Stomach (tissue), 9 donors: Measurements from ENCODE around the gene SEMA4D. TPM values are rescaled to one million over a fixed set of nuclear protein-coding genes. Genes with fewer than 3 reads are reported as not detected.

Source experiments
- DNase-seq, 2 donors: peaks; one replicate each; pipeline versions ENCODE4 v3.0.0 to v3.0.0-alpha.2; 2013 to 2019
- H3K27ac ChIP-seq, 5 donors: fragments of 200-600 bp in 4 of 5; sonication (generic) in 4 of 5; one replicate each; pipeline ENCODE4 v1.5.1; 2013 to 2019; ENCODE audit warnings: mild to moderate bottlenecking in 1 of 5, moderate library complexity in 1 of 5
- H3K27me3 ChIP-seq, 3 donors: fragments of 200-600 bp; sonication (generic); one replicate each; pipeline ENCODE4 v1.5.1; 2017 to 2019; ENCODE audit warnings: mixed run types in 1 of 3
- H3K36me3 ChIP-seq, 4 donors: fragments of 200-600 bp; sonication (generic); 1 replicate in 3 of 4; 2 replicates in 1 of 4; pipeline ENCODE4 v1.5.1; 2016 to 2019
- H3K4me1 ChIP-seq, 4 donors: fragments of 200-600 bp; sonication (generic); one replicate each; pipeline ENCODE4 v1.5.1; 2016 to 2019
- H3K4me3 ChIP-seq, 4 donors: fragments of 200-600 bp; sonication (generic) in 3 of 4; one replicate each; pipeline ENCODE4 v1.5.1; 2016 to 2019; ENCODE audit warnings: mild to moderate bottlenecking in 1 of 4
- H3K9me3 ChIP-seq, 4 donors: fragments of 200-600 bp; sonication (generic); one replicate each; pipeline ENCODE4 v1.5.1; 2016 to 2019
- EP300 ChIP-seq: sonication (generic); formaldehyde crosslinking; IDR thresholded peaks from one replicate; pipeline ENCODE4 v1.6.1; 2017; ENCODE audit warnings: antibody characterized with exemption
- POLR2A ChIP-seq, 4 donors: fragments of 450-650 bp; IDR thresholded peaks; one replicate each; pipeline ENCODE4 v1.6.1; 2016; ENCODE audit warnings: antibody characterized with exemption in 4 of 4, control low read depth in 2 of 4, mild to moderate bottlenecking in 1 of 4, moderate library complexity in 1 of 4
- POLR2AphosphoS5 ChIP-seq, 3 donors: sonication (generic); formaldehyde crosslinking; IDR thresholded peaks; one replicate each; pipeline ENCODE4 v1.6.1; 2016; ENCODE audit warnings: antibody characterized with exemption in 3 of 3
- WGBS, 5 donors: extraction: QIAGEN DNeasy Blood & Tissue Kit in 3 of 5; methylation state at CpG; one replicate each; pipeline versions ENCODE4 v1.1.5 to v1.1.7; 2013 to 2018; 5-methylcytosine and 5-hydroxymethylcytosine counted together
- intact Hi-C: fragments of 100-400 bp; cut with DNase I; formaldehyde crosslinking; loops from one replicate; pipeline ENCODE4 v1.15.1; 2023; ENCODE audit warnings: low total_unique reads
- polyA plus RNA-seq, 3 donors: library from polyadenylated mRNA; stranded (reverse); fragments of 200-250 nt; gene quantifications; one replicate each; pipeline ENCODE4 v1.2.3, GENCODE V29; 2013
- total RNA-seq, 5 donors: library from RNA; depleted of rRNA; stranded (reverse); fragments of >200 nt; gene quantifications; one replicate each; pipeline versions ENCODE4 v1.1.0 to v1.2.3, GENCODE V29; 2014 to 2016
- TF ChIP-seq, protein P1 (sequence below), 7 experiments: fragments of 450-650 bp in 4 of 7; fragments of 200-600 bp in 3 of 7; sonication (generic) in 3 of 7; IDR thresholded peaks; one replicate each; pipeline ENCODE4 v1.5.1; 2016 to 2019; ENCODE audit warnings: antibody characterized with exemption in 7 of 7, control low read depth in 2 of 7, mild to moderate bottlenecking in 1 of 7
- donor health status: healthy with polysubstance abuse.
- donor health status: Bipolar disorder and iron deficiency.
- donor health status: healthy.

The SEMA4D gene
- total and polyA plus RNA-seq, 8 donors, result 4.9 to 43.3 (median 12.5) TPM

DNA sequence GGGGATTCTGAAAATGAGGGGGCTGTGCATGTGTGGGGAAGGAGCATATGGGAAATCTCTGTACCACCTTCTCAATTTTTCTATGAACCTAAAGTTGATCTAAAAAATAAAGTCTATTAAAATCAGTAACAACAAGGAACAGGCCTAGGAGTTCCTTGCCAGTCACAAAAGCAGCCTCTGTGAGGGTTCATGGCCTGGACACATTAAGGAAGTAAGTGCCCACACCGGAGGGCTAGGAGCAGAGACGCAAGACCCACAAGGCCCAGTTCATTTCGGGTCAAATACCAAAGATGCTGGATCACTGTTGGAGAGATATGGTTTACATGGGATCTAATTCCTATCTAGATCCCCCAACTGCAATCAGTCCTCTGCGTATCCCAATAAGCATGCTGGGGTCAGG lies 88.4 kb downstream of the SEMA4D start:
- H3K4me1 ChIP-seq, result peaks cover 3 to 47% (median 16%) of the 10 kb centered on the region in 4 donors
- intact Hi-C loops, result no loop called here
- WGBS, 5 donors, result 78 to 83% (median 79%) methylated on average over 4 of the region's 4 CpGs
- H3K9me3 ChIP-seq, result peaks cover 0 to 6% (median 0%) of the 10 kb centered on the region in 4 donors
- no peak overlapping the region for H3K4me3 ChIP-seq
- peaks cover 0 to 28% (median 16%) of the 10 kb centered on the region in 4 donors for H3K36me3 ChIP-seq
- peak overlapping the region in 3 of 5 donors; percentile 18 to 52 (median 20) for H3K27ac ChIP-seq
- DNase-seq, result no peak
- no peaks in the 10 kb centered on the region for H3K27me3 ChIP-seq
- TF ChIP-seq POLR2AphosphoS5 (IDR thresholded peaks at IDR 0.05) (no peak), POLR2A (IDR thresholded peaks at IDR 0.05) (no peak), EP300 (no peak)
- TF ChIP-seq, protein P1, sequence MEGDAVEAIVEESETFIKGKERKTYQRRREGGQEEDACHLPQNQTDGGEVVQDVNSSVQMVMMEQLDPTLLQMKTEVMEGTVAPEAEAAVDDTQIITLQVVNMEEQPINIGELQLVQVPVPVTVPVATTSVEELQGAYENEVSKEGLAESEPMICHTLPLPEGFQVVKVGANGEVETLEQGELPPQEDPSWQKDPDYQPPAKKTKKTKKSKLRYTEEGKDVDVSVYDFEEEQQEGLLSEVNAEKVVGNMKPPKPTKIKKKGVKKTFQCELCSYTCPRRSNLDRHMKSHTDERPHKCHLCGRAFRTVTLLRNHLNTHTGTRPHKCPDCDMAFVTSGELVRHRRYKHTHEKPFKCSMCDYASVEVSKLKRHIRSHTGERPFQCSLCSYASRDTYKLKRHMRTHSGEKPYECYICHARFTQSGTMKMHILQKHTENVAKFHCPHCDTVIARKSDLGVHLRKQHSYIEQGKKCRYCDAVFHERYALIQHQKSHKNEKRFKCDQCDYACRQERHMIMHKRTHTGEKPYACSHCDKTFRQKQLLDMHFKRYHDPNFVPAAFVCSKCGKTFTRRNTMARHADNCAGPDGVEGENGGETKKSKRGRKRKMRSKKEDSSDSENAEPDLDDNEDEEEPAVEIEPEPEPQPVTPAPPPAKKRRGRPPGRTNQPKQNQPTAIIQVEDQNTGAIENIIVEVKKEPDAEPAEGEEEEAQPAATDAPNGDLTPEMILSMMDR (IDR thresholded peaks at IDR 0.05), result no peak

DNA sequence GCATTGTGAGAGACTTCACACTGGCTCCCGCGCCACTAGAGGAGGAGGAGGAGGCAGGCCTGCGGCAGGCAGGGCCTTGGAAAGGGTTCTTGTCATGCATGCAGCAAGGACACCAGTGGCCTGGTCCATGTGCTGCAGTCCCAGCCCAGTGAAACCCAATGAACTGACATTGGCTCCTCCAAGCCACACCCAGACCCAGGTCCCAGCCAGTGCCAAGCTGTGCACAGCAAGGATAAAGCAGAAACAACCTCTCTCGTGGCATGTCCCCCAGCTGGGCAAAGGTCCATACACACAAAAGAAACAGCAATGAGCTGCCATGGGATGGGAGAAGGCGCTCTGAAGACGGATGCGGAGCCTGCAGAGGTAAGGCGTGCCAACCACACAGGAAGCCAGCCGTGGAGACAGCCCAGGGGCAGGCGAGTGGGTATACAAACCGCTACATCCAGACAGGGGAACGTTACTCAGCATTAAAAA lies 89.2 kb downstream of the SEMA4D start:
- H3K4me1 ChIP-seq, result peaks cover 3 to 47% (median 16%) of the 10 kb centered on the region in 4 donors
- DNase-seq, result peak in 1 of 2 donors; percentile 43
- intact Hi-C loops, result no loop called here
- H3K27me3 ChIP-seq, result no peaks in the 10 kb centered on the region
- H3K27ac ChIP-seq, result peak overlapping the region in 1 of 5 donors; percentile 52
- TF ChIP-seq EP300 (no peak), POLR2A (IDR thresholded peaks at IDR 0.05) (no peak), POLR2AphosphoS5 (IDR thresholded peaks at IDR 0.05) (no peak)
- TF ChIP-seq, protein P1 (IDR thresholded peaks at IDR 0.05), result no peak
- WGBS, 5 donors, result 56 to 73% (median 62%) methylated on average over 11 to 12 of the region's 12 CpGs
- H3K36me3 ChIP-seq, result peaks cover 0 to 31% (median 21%) of the 10 kb centered on the region in 4 donors
- H3K4me3 ChIP-seq, result no peak overlapping the region
- peaks cover 0 to 6% (median 0%) of the 10 kb centered on the region in 4 donors for H3K9me3 ChIP-seq

DNA sequence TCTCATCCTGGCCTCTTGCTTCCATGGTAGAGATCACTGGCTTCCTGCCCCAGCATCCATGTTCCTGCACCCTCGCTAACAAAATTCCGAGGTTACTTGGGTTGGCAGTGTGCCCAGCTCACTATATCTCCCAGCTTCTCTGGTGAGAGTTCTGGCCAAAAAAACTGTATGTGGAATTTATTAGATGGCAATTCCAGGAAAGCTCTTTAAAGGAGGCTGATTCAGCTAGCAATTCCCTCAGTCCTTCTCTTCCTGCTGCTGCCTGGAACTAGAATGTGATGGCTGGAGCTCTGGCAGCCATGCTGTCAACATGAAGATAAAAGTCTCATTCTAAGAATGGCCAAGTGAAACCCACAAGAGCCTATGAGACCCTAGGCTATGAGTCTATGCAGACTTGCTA lies 90.8 kb downstream of the SEMA4D start:
- H3K27ac ChIP-seq, result peak overlapping the region in 2 of 5 donors; percentile 25 to 69
- TF ChIP-seq POLR2A (IDR thresholded peaks at IDR 0.05) (no peak), POLR2AphosphoS5 (IDR thresholded peaks at IDR 0.05) (no peak), EP300 (no peak)
- TF ChIP-seq, protein P1 (IDR thresholded peaks at IDR 0.05), result no peak
- WGBS, 5 donors, result 17 to 38% (median 22%) methylated on average over 2 of the region's 2 CpGs
- DNase-seq, result no peak
- H3K4me1 ChIP-seq, result peaks cover 3 to 47% (median 16%) of the 10 kb centered on the region in 4 donors
- no peaks in the 10 kb centered on the region for H3K27me3 ChIP-seq
- intact Hi-C loops, result no loop called here
- peaks cover 0 to 38% (median 31%) of the 10 kb centered on the region in 4 donors for H3K36me3 ChIP-seq
- H3K9me3 ChIP-seq, result peaks cover 0 to 6% (median 0%) of the 10 kb centered on the region in 4 donors
- H3K4me3 ChIP-seq, result no peak overlapping the region

DNA sequence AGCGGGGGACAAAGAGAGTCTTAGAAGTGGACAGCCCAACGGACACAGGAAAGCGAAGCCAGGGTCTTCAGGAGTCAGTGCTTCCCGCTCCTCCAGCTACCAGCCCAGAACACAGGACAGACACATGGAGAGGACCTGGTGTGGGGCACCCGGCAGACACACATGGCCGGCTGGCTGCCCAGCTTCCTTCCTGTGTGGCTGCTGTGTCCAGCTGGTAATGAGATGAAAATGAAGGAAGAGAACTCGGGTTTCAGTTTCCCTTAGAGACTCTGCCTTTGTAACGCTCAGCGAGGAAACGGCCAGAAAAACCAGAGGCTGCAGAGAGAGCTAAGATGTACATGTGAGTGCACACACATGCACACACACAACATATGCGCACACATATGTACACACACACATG lies 92.1 kb downstream of the SEMA4D start:
- peak in 1 of 2 donors; percentile 47 for DNase-seq
- H3K36me3 ChIP-seq, result peaks cover 7 to 44% (median 43%) of the 10 kb centered on the region in 4 donors
- 62 to 72% (median 70%) methylated on average over 11 of the region's 11 CpGs for WGBS, 5 donors
- H3K4me1 ChIP-seq, result peaks cover 3 to 51% (median 16%) of the 10 kb centered on the region in 4 donors
- peak overlapping the region in 1 of 4 donors; percentile 24 for H3K4me3 ChIP-seq
- H3K27me3 ChIP-seq, result no peaks in the 10 kb centered on the region
- intact Hi-C loops, result no loop called here
- TF ChIP-seq, protein P1 (IDR thresholded peaks at IDR 0.05), result no peak
- TF ChIP-seq POLR2A (IDR thresholded peaks at IDR 0.05) (no peak), POLR2AphosphoS5 (IDR thresholded peaks at IDR 0.05) (no peak), EP300 (no peak)
- H3K27ac ChIP-seq, result peak overlapping the region in 3 of 5 donors; percentile 25 to 69 (median 34)
- peaks cover 0 to 6% (median 0%) of the 10 kb centered on the region in 4 donors for H3K9me3 ChIP-seq
